H1 (cell line): ENCODE results near the gene TUBGCP5.

Experiments used
- CEBPB ChIP-seq: IDR thresholded peaks from 2 replicates; pipeline ENCODE4 v1.6.1; 2012; ENCODE audit warnings: low read depth, low read length
- CHD2 ChIP-seq: IDR thresholded peaks from 2 replicates; pipeline ENCODE4 v1.6.1; 2012; ENCODE audit warnings: low read length, improper control_type of control experiment
- EZH2 ChIP-seq: fragments of 200-600 bp; sonication (generic); IDR thresholded peaks from 2 replicates; pipeline ENCODE4 v1.7.1; 2012; ENCODE audit warnings: low read depth, mild to moderate bottlenecking, moderate library complexity, low read length, inconsistent platforms; ENCODE audit not compliant: severe bottlenecking
- POLR2A ChIP-seq, 2 experiments: IDR thresholded peaks; 1 replicate in 1 of 2; 2 replicates in 1 of 2; pipeline ENCODE4 v1.6.1; 2011; ENCODE audit warnings: low read depth in 2 of 2, low read length in 2 of 2, mild to moderate bottlenecking in 2 of 2; ENCODE audit errors: control extremely low read depth in 1 of 2
- POLR2AphosphoS5 ChIP-seq: IDR thresholded peaks from 2 replicates; pipeline ENCODE4 v1.6.1; 2011; ENCODE audit warnings: low read depth, low read length
- RFX5 ChIP-seq: IDR thresholded peaks from 2 replicates; pipeline ENCODE4 v1.6.1; 2011; ENCODE audit warnings: low read depth, low read length, improper control_type of control experiment, borderline replicate concordance
- SIN3A ChIP-seq, 2 experiments: IDR thresholded peaks in 1 of 2; conservative IDR thresholded peaks in 1 of 2; 2 replicates each; pipeline ENCODE4 v1.6.1; 2011 to 2012; ENCODE audit warnings: low read length in 2 of 2, improper control_type of control experiment in 1 of 2, low read depth in 1 of 2, mild to moderate bottlenecking in 1 of 2
- TAF7 ChIP-seq: optimal IDR thresholded peaks from 2 replicates; pipeline ENCODE3; 2011; ENCODE audit warnings: low read depth, mild to moderate bottlenecking, inconsistent platforms, low read length, moderate library complexity, borderline replicate concordance
- TCF12 ChIP-seq: IDR thresholded peaks from 2 replicates; pipeline ENCODE4 v1.6.1; 2011; ENCODE audit warnings: low read depth, mild to moderate bottlenecking, low read length
- TEAD4 ChIP-seq: IDR thresholded peaks from 2 replicates; pipeline ENCODE4 v1.6.1; 2012; ENCODE audit warnings: low read depth, low read length, inconsistent platforms, mixed read lengths
- YY1 ChIP-seq: IDR thresholded peaks from 2 replicates; pipeline ENCODE4 v1.6.1; 2011; ENCODE audit warnings: low read depth, mild to moderate bottlenecking, low read length
- TF ChIP-seq, protein P1 (sequence below), 3 experiments: IDR thresholded peaks; 1 replicate in 2 of 3; 2 replicates in 1 of 3; pipeline versions ENCODE4 v1.5.1 to v1.6.1; 2011; ENCODE audit warnings: low read length in 3 of 3, mild to moderate bottlenecking in 3 of 3, inconsistent platforms in 2 of 3, low read depth in 1 of 3, moderate library complexity in 1 of 3; ENCODE audit not compliant: insufficient read depth in 1 of 3; ENCODE audit errors: control extremely low read depth in 1 of 3
- TF ChIP-seq, protein P2 (sequence below): IDR thresholded peaks from 2 replicates; pipeline ENCODE4 v1.6.1; 2011; ENCODE audit warnings: low read length, improper control_type of control experiment

- TF ChIP-seq, protein P1, sequence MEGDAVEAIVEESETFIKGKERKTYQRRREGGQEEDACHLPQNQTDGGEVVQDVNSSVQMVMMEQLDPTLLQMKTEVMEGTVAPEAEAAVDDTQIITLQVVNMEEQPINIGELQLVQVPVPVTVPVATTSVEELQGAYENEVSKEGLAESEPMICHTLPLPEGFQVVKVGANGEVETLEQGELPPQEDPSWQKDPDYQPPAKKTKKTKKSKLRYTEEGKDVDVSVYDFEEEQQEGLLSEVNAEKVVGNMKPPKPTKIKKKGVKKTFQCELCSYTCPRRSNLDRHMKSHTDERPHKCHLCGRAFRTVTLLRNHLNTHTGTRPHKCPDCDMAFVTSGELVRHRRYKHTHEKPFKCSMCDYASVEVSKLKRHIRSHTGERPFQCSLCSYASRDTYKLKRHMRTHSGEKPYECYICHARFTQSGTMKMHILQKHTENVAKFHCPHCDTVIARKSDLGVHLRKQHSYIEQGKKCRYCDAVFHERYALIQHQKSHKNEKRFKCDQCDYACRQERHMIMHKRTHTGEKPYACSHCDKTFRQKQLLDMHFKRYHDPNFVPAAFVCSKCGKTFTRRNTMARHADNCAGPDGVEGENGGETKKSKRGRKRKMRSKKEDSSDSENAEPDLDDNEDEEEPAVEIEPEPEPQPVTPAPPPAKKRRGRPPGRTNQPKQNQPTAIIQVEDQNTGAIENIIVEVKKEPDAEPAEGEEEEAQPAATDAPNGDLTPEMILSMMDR (IDR thresholded peaks at IDR 0.05; ENCODE audit: control extremely low read depth in 1 of 3, insufficient read depth in 1 of 3, low read depth in 1 of 3, low read length in 3 of 3), result no peak
- TF ChIP-seq YY1 (no peak), CEBPB (no peak), POLR2AphosphoS5 (no peak), TEAD4 (no peak), TCF12 (no peak), RFX5 (no peak), SIN3A (conservative IDR thresholded peaks at IDR 0.05 in 1 of 2, IDR thresholded peaks at IDR 0.05 in 1 of 2; ENCODE audit: low read depth in 1 of 2, low read length in 2 of 2) (no peak), CHD2 (no peak), EZH2 (no peak), POLR2A (IDR thresholded peaks at IDR 0.05; ENCODE audit: control extremely low read depth in 1 of 2, low read depth in 2 of 2, low read length in 2 of 2) (no peak), TAF7 (no peak)
- TF ChIP-seq, protein P2, sequence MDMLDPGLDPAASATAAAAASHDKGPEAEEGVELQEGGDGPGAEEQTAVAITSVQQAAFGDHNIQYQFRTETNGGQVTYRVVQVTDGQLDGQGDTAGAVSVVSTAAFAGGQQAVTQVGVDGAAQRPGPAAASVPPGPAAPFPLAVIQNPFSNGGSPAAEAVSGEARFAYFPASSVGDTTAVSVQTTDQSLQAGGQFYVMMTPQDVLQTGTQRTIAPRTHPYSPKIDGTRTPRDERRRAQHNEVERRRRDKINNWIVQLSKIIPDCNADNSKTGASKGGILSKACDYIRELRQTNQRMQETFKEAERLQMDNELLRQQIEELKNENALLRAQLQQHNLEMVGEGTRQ, result no peak
Observed at GRCh38 chr15:22956257-22956977, 83.0 kb downstream of the TUBGCP5 start.
